Mesothelial cell of epicardium (in vitro differentiated cells): ENCODE data around the gene PHKB. TPM values are rescaled to one million over a fixed set of nuclear protein-coding genes. Genes with fewer than 3 reads are reported as not detected.

ENCODE experiments used
- DNase-seq, 2 experiments: peaks; one replicate each; pipeline ENCODE4 v3.0.0; 2021; ENCODE audit warnings: low spot score in 2 of 2; ENCODE audit not compliant: unreplicated experiment in 2 of 2
- H3K27ac Mint-ChIP-seq: 2 replicates; pipeline ENCODE4 v1.8.0; 2021; ENCODE audit warnings: mixed read lengths
- H3K27me3 Mint-ChIP-seq: 2 replicates; pipeline ENCODE4 v1.8.0; 2021; ENCODE audit warnings: low read depth, mixed read lengths
- H3K36me3 Mint-ChIP-seq: 2 replicates; pipeline ENCODE4 v1.8.0; 2021; ENCODE audit warnings: mixed read lengths
- H3K4me1 Mint-ChIP-seq: 2 replicates; pipeline ENCODE4 v1.8.0; 2021; ENCODE audit warnings: mixed read lengths
- H3K4me3 Mint-ChIP-seq: 2 replicates; pipeline ENCODE4 v1.8.0; 2021; ENCODE audit warnings: mild to moderate bottlenecking, moderate library complexity, mixed read lengths
- H3K9me3 Mint-ChIP-seq: 2 replicates; pipeline ENCODE4 v1.8.0; 2021; ENCODE audit warnings: mixed read lengths
- total RNA-seq: library from RNA; stranded (reverse); gene quantifications from 3 replicates; pipeline ENCODE4 v1.2.1, GENCODE V29; 2021
- TF ChIP-seq, protein P1 (sequence below): fragments of 200-600 bp; sonication (generic); IDR thresholded peaks from one replicate; pipeline ENCODE4 v1.5.0; 2021; ENCODE audit warnings: antibody characterized with exemption; ENCODE audit not compliant: unreplicated experiment

The PHKB gene
- total RNA-seq, 1 donor from 2014 or later: 68.1 TPM

DNA sequence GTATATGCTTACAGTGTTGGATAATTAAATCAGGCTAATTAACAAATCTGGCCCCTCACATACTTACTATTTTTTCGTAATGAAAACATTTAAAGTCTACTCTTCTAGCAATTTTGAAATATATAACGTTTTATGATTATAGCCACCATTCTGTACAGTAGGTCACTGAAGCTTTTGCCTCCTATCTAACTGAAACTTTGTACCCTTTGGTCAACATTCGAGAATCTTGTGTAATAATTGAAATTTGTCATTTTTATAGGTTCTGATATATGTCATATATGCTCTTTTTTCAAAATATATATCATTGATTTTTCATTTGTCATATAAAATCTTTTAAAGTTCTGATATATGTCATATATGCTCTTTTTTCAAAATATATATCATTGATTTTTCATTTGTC, 12.7 kb downstream of the PHKB start:
- no peaks in the 10 kb centered on the region for H3K27me3 Mint-ChIP-seq
- H3K36me3 Mint-ChIP-seq: peaks cover 4% of the 10 kb centered on the region
- TF ChIP-seq, protein P1, sequence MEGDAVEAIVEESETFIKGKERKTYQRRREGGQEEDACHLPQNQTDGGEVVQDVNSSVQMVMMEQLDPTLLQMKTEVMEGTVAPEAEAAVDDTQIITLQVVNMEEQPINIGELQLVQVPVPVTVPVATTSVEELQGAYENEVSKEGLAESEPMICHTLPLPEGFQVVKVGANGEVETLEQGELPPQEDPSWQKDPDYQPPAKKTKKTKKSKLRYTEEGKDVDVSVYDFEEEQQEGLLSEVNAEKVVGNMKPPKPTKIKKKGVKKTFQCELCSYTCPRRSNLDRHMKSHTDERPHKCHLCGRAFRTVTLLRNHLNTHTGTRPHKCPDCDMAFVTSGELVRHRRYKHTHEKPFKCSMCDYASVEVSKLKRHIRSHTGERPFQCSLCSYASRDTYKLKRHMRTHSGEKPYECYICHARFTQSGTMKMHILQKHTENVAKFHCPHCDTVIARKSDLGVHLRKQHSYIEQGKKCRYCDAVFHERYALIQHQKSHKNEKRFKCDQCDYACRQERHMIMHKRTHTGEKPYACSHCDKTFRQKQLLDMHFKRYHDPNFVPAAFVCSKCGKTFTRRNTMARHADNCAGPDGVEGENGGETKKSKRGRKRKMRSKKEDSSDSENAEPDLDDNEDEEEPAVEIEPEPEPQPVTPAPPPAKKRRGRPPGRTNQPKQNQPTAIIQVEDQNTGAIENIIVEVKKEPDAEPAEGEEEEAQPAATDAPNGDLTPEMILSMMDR: no peak
- no peak for DNase-seq
- no peak overlapping the region for H3K27ac Mint-ChIP-seq
- H3K4me3 Mint-ChIP-seq: no peak overlapping the region
- no peaks in the 10 kb centered on the region for H3K9me3 Mint-ChIP-seq
- peaks cover 13% of the 10 kb centered on the region for H3K4me1 Mint-ChIP-seq

DNA sequence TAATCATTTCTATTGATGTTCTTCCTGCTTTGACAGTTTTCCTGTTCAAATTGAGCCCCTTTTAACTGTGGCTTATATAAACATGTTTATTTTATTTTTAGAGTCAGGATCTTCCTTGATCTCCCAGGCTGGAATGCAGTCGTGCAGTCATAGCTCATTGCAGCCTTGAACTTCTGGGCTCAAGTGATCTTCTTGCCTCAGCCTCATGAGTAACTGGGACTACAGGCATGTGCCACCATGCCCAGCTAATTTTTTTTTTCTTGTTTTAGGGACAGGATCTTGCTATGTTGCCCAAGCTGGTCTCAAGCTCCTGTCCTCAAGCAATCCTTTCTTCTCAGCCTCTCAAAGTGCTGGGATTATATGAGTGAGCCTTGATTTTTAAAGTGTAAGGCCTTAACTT, 14.7 kb downstream of the PHKB start:
- Mint-ChIP-seq H3K4me1 (peaks cover 11% of the 10 kb centered on the region), H3K9me3 (no peaks in the 10 kb centered on the region), H3K4me3 (no peak overlapping the region), H3K36me3 (peaks cover 4% of the 10 kb centered on the region), H3K27me3 (no peaks in the 10 kb centered on the region), H3K27ac (peak overlapping the region; percentile 56)
- DNase-seq: no peak
- TF ChIP-seq, protein P1: no peak

DNA sequence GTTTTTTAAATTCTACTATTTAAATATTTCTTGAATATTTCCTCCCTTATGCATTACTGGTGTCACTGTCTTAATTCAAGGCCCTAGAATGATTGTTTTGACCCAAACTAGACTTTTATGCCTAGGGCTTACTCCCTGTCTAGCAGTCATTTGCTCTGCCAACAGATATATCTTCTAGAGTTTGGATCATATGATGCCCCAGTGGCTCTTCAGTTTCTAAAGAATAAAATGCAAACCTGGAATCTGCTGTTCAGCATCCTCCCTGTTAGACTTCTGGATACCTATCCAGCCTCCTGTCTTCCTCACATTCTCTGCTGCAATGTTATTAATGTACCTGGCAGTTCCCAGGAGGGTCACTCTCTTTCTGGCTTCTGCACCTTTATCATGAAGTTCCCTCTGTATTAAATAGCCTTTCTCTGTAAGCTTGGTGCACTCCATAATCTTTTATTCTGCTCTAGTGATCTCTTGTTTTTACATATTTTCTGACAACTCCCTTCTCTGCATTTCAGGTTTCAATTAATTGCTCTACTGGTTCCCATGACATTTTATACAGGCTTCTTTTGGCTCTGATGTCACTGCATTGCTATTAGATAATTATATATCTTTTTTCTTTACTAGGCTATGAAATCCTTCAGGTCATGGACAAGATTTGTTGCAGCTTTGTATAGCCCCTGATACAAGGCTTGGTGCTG, 15.7 kb downstream of the PHKB start:
- Mint-ChIP-seq H3K4me1 (peaks cover 11% of the 10 kb centered on the region), H3K27me3 (no peaks in the 10 kb centered on the region), H3K27ac (peak overlapping the region; percentile 68), H3K4me3 (no peak overlapping the region), H3K36me3 (peaks cover 2% of the 10 kb centered on the region), H3K9me3 (peaks cover 3% of the 10 kb centered on the region)
- no peak for DNase-seq
- TF ChIP-seq, protein P1: no peak

DNA sequence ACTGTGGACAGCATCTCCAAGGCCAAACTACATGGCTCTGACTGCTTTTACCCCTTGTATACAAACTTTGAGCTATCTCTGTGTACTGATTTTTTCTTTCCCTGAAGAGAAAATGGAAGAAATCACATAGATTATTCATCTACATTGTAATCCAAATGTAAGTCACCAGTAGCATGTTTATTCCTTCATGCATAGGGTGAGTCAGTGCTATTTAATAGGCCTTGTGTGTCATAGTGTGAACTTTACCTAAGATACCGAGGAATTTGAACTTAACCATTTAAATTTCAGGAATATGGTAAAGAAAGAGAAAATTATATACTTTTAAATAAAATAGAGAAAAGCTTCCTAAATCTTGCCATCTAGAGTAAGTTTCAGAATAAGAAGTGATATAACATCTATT, 16.5 kb downstream of the PHKB start:
- Mint-ChIP-seq H3K27ac (peak overlapping the region; percentile 47), H3K4me1 (peaks cover 11% of the 10 kb centered on the region), H3K4me3 (no peak overlapping the region), H3K9me3 (peaks cover 3% of the 10 kb centered on the region), H3K27me3 (no peaks in the 10 kb centered on the region), H3K36me3 (peaks cover 4% of the 10 kb centered on the region)
- no peak for DNase-seq
- TF ChIP-seq, protein P1: no peak

DNA sequence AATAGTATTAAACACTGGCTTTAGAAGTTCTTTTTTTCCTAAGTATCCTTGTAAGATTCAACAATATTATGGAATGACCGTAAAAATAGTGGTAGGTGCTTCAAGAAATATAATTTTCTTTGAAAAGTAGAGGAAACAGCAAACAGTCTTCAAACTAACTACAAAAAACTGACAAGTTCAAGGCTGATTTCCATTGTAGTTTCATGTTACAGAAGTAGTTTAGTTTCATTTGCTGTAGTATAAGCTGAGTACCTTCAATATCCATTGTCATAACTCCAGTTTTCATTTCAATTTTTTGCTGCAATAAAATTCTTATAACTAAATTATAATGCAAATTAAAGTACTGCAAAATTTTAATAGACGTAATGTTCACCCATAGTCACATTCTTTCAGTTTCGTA, 19.3 kb downstream of the PHKB start:
- H3K36me3 Mint-ChIP-seq: peaks cover 4% of the 10 kb centered on the region
- peaks cover 3% of the 10 kb centered on the region for H3K9me3 Mint-ChIP-seq
- peaks cover 11% of the 10 kb centered on the region for H3K4me1 Mint-ChIP-seq
- H3K4me3 Mint-ChIP-seq: no peak overlapping the region
- TF ChIP-seq, protein P1: no peak
- H3K27ac Mint-ChIP-seq: no peak overlapping the region
- no peak for DNase-seq
- H3K27me3 Mint-ChIP-seq: no peaks in the 10 kb centered on the region
